K562 (cell line): ENCODE results near the gene TNIK. TPM values are rescaled to one million over a fixed set of nuclear protein-coding genes. Genes with fewer than 3 reads are reported as not detected.
A peak's percentile ranks its signal among the peaks of the same experiment; 100 is the strongest.

Source experiments
- ARID2 ChIP-seq: fragments of 450-650 bp; IDR thresholded peaks from 2 replicates; pipeline ENCODE4 v1.6.1; 2017; ENCODE audit warnings: antibody characterized with exemption, mild to moderate bottlenecking
- EGR1 ChIP-seq: fragments of 450-650 bp; conservative IDR thresholded peaks from 2 replicates; pipeline ENCODE4 v1.6.1; 2017; ENCODE audit warnings: mild to moderate bottlenecking
- HINFP ChIP-seq: fragments of 450-650 bp; conservative IDR thresholded peaks from 2 replicates; pipeline ENCODE4 v1.6.1; 2016; ENCODE audit warnings: missing genetic modification characterization, low read depth, mild to moderate bottlenecking, control low read depth, missing compliant biosample characterization
- ILF3 ChIP-seq: fragments of 450-650 bp; IDR thresholded peaks from 2 replicates; pipeline ENCODE4 v1.6.1; 2018; ENCODE audit warnings: antibody characterized with exemption, mild to moderate bottlenecking, moderate library complexity, borderline replicate concordance
- MEF2D ChIP-seq: conservative IDR thresholded peaks from 2 replicates; pipeline ENCODE4 v1.6.1; 2016; ENCODE audit warnings: low read depth, missing genetic modification characterization, missing compliant biosample characterization
- SRSF3 ChIP-seq: fragments of 200-400 bp; formaldehyde crosslinking; IDR thresholded peaks from 2 replicates; pipeline ENCODE4 v1.6.1; 2016; ENCODE audit warnings: mild to moderate bottlenecking, low read length, moderate library complexity; ENCODE audit not compliant: insufficient read depth
- TAF9B ChIP-seq: fragments of 450-650 bp; IDR thresholded peaks from 2 replicates; pipeline ENCODE4 v1.6.1; 2018; ENCODE audit warnings: mild to moderate bottlenecking; ENCODE audit not compliant: partially characterized antibody
- THRAP3 ChIP-seq: fragments of 450-650 bp; IDR thresholded peaks from 2 replicates; pipeline ENCODE4 v1.6.1; 2016; ENCODE audit warnings: mild to moderate bottlenecking, inconsistent platforms, borderline replicate concordance
- THRB ChIP-seq: fragments of 450-650 bp; formaldehyde crosslinking; conservative IDR thresholded peaks from 2 replicates; pipeline ENCODE4 v1.4.0; 2022; ENCODE audit warnings: mild to moderate bottlenecking, missing genetic modification characterization
- TSHZ1 ChIP-seq: fragments of 250-450 bp; sonication (Bioruptor Pico); IDR thresholded peaks from 2 replicates; pipeline ENCODE4 v1.4.0; 2020; ENCODE audit warnings: mild to moderate bottlenecking, moderate library complexity
- XRCC5 ChIP-seq: fragments of 200-400 bp; formaldehyde crosslinking; IDR thresholded peaks from 2 replicates; pipeline ENCODE4 v1.6.1; 2017; ENCODE audit warnings: low read depth, mild to moderate bottlenecking, low read length
- ZBTB7A ChIP-seq: IDR thresholded peaks from 2 replicates; pipeline ENCODE4 v1.6.1; 2011; ENCODE audit warnings: low read depth, mild to moderate bottlenecking, low read length, moderate library complexity, borderline replicate concordance; ENCODE audit not compliant: control insufficient read depth
- ZBTB8A ChIP-seq: fragments of 450-650 bp; IDR thresholded peaks from 2 replicates; pipeline ENCODE4 v1.6.1; 2018; ENCODE audit warnings: mild to moderate bottlenecking, moderate library complexity; ENCODE audit not compliant: partially characterized antibody
- ZNF253 ChIP-seq: fragments of 250-450 bp; sonication (Bioruptor Pico); conservative IDR thresholded peaks from 2 replicates; pipeline ENCODE4 v1.6.1; 2021; ENCODE audit warnings: mild to moderate bottlenecking
- polyA plus RNA-seq, 8 experiments: library from polyadenylated mRNA; depleted of rRNA in 4 of 8; stranded (reverse) in 5 of 8; unstranded in 3 of 8; fragments of >200 nt; fragmentation: Nextera tagmentation in 2 of 8; fragmentation: Illumina TruSeq in 1 of 8; extraction: Ambion mirVana in 2 of 8; extraction: Trizol in 1 of 8; gene quantifications; 2 replicates each; pipeline versions ENCODE4 v1.2.1 to v1.2.3, GENCODE V29; 2011 to 2014; ENCODE audit warnings: inconsistent platforms in 1 of 8, missing spikeins in 1 of 8
- total RNA-seq, 7 experiments: library from RNA; depleted of rRNA in 6 of 7; stranded (reverse); fragments of >200 nt in 6 of 7; fragmentation: Illumina TruSeq in 2 of 7; extraction: Trizol in 2 of 7; gene quantifications; 2 replicates each; pipeline versions ENCODE4 v1.2.1 to v1.2.3, GENCODE V29; 2011 to 2021; ENCODE audit warnings: low replicate concordance in 1 of 7
- TF ChIP-seq, protein P1 (sequence below): fragments of 250-450 bp; sonication (Bioruptor Pico); IDR thresholded peaks from 2 replicates; pipeline ENCODE4 v1.5.0; 2020; ENCODE audit warnings: mild to moderate bottlenecking, borderline replicate concordance
- TF ChIP-seq, protein P2 (sequence below): IDR thresholded peaks from 2 replicates; pipeline ENCODE4 v1.6.1; 2011; ENCODE audit warnings: borderline replicate concordance, low read depth, mild to moderate bottlenecking, moderate library complexity, low read length; ENCODE audit not compliant: insufficient read depth, poor library complexity, severe bottlenecking

The TNIK gene
- total and polyA plus RNA-seq, 9 of the 15 experiments (the other 6 are each of a cell fraction or from before 2014, with no cell fraction given): 6.6 to 39.0 (median 24.7) TPM

DNA sequence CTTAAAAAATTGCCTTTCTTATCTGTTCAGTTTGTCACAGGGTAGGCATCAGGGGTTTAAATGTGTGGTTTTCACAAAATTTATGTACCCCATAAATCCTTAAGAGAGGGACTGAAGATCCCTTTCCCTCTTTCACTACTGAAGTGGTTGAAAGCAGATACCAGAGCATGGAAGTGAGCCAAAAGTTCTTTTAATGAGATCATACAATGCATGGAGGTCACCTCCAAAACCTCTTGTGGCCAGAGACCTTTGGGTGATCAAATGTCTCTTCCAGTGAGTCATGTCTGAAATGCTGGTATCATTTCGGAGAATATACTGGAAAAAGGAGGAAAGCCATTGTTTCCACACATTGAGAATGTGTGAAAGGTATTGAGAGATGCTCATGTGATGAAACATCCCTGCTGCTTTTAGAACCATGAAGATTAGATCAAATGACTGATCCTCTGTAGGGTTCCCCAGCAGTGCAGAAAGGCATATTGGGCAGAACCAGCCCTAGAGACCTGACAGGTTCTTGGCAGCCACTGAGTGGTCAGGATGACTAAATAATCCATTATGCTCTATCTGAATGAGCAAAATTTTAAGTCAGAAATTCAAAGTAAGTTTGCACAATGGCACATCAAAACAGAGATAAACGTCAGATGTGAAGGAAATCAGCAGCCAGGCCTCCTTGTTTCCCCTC is 267.9 kb downstream of the TNIK start (continued):
- TF ChIP-seq SRSF3 (no peak), ZNF253 (no peak), ZBTB8A (no peak), TAF9B (peak; percentile 64), ARID2 (no peak), THRAP3 (no peak), THRB (CRISPR knock-in tag) (no peak; the same call in 1 of the 2 replicates), ZBTB7A (no peak), HINFP (tag) (no peak), EGR1 (no peak), MEF2D (tag) (peak; percentile 94), ILF3 (no peak), TSHZ1 (peak; percentile 46; the same call in 1 of the 2 replicates), XRCC5 (no peak)
- TF ChIP-seq, protein P1, sequence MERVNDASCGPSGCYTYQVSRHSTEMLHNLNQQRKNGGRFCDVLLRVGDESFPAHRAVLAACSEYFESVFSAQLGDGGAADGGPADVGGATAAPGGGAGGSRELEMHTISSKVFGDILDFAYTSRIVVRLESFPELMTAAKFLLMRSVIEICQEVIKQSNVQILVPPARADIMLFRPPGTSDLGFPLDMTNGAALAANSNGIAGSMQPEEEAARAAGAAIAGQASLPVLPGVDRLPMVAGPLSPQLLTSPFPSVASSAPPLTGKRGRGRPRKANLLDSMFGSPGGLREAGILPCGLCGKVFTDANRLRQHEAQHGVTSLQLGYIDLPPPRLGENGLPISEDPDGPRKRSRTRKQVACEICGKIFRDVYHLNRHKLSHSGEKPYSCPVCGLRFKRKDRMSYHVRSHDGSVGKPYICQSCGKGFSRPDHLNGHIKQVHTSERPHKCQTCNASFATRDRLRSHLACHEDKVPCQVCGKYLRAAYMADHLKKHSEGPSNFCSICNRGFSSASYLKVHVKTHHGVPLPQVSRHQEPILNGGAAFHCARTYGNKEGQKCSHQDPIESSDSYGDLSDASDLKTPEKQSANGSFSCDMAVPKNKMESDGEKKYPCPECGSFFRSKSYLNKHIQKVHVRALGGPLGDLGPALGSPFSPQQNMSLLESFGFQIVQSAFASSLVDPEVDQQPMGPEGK (CRISPR knock-in tag): no peak
- TF ChIP-seq, protein P2, sequence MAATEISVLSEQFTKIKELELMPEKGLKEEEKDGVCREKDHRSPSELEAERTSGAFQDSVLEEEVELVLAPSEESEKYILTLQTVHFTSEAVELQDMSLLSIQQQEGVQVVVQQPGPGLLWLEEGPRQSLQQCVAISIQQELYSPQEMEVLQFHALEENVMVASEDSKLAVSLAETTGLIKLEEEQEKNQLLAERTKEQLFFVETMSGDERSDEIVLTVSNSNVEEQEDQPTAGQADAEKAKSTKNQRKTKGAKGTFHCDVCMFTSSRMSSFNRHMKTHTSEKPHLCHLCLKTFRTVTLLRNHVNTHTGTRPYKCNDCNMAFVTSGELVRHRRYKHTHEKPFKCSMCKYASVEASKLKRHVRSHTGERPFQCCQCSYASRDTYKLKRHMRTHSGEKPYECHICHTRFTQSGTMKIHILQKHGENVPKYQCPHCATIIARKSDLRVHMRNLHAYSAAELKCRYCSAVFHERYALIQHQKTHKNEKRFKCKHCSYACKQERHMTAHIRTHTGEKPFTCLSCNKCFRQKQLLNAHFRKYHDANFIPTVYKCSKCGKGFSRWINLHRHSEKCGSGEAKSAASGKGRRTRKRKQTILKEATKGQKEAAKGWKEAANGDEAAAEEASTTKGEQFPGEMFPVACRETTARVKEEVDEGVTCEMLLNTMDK: no peak
